Body of pancreas (tissue), 4 donors: ENCODE results near the gene DCUN1D1.

ENCODE experiments used
- POLR2A ChIP-seq, 3 donors: fragments of 450-650 bp; IDR thresholded peaks; one replicate each; pipeline ENCODE4 v1.6.1; 2016; ENCODE audit warnings: antibody characterized with exemption in 3 of 3, mild to moderate bottlenecking in 2 of 3
- TF ChIP-seq, protein P1 (sequence below), 7 experiments: fragments of 450-650 bp in 4 of 7; fragments of 200-600 bp in 3 of 7; sonication (generic) in 3 of 7; IDR thresholded peaks; one replicate each; pipeline ENCODE4 v1.5.1; 2016 to 2019; ENCODE audit warnings: antibody characterized with exemption in 7 of 7

DNA sequence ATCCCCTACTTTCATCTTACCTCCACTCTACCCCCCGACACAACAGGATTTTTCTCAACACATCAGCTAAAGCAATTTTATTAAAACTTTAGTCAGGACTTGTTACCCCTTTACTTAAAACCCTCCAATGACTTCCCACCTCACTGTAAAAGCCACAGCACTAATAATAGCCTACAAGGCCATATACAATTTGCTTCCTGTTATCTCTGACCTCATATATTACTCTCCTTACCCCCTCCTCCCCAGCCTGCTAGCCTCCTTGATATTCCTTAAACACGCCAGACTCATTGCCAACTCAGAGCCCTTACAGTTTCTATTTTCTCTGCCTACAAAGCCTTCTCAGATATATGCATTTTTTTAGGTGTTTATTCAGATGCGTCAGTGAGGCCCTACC, 54.4 kb downstream of the DCUN1D1 start:
- TF ChIP-seq, protein P1, sequence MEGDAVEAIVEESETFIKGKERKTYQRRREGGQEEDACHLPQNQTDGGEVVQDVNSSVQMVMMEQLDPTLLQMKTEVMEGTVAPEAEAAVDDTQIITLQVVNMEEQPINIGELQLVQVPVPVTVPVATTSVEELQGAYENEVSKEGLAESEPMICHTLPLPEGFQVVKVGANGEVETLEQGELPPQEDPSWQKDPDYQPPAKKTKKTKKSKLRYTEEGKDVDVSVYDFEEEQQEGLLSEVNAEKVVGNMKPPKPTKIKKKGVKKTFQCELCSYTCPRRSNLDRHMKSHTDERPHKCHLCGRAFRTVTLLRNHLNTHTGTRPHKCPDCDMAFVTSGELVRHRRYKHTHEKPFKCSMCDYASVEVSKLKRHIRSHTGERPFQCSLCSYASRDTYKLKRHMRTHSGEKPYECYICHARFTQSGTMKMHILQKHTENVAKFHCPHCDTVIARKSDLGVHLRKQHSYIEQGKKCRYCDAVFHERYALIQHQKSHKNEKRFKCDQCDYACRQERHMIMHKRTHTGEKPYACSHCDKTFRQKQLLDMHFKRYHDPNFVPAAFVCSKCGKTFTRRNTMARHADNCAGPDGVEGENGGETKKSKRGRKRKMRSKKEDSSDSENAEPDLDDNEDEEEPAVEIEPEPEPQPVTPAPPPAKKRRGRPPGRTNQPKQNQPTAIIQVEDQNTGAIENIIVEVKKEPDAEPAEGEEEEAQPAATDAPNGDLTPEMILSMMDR (IDR thresholded peaks at IDR 0.05) = no peak
- no peak for TF ChIP-seq POLR2A (IDR thresholded peaks at IDR 0.05)
